Caco-2 (cell line): ENCODE data around the gene TNFRSF17. TPM values are rescaled to one million over a fixed set of nuclear protein-coding genes. Genes with fewer than 3 reads are reported as not detected.

Source experiments
- BruUV-seq: library from RNA; stranded (reverse); fragments of 400-500 nt; replicated peaks from 2 replicates; lab custom pipeline; 2021; lab: Mats Ljungman, UMichigan
- CTCF ChIA-PET: fragments of 300-600 bp; sonication (Branson Sonifier 250); formaldehyde crosslinking; loops from one replicate; lab custom pipeline; 2022; ENCODE audit warnings: antibody characterized with exemption; lab: Charles Lee
- POLR2A ChIA-PET: fragments of 300-600 bp; sonication (Branson Sonifier 250); formaldehyde crosslinking; loops from one replicate; lab custom pipeline; 2022; ENCODE audit warnings: antibody characterized with exemption; lab: Charles Lee
- DNase-seq, 2 experiments: peaks; one replicate each; pipeline versions ENCODE4 v3.0.0 to v3.0.0-alpha.2; 2020 to 2022
- H3K27me3 ChIP-seq: replicated peaks from 2 replicates; pipeline ENCODE4 v1.6.0; 2011; ENCODE audit warnings: low read length; ENCODE audit not compliant: control insufficient read depth, insufficient read depth
- H3K36me3 ChIP-seq: 2 replicates; pipeline ENCODE4 v1.5.1; 2011; ENCODE audit warnings: low read length; ENCODE audit not compliant: control insufficient read depth, insufficient read depth
- H3K4me1 ChIP-seq: fragments of 250-450 bp; sonication (Bioruptor Pico); 2 replicates; pipeline ENCODE4 v1.5.1; 2020; ENCODE audit warnings: mild to moderate bottlenecking
- H3K4me3 ChIP-seq: 2 replicates; pipeline ENCODE4 v1.5.1; 2011; ENCODE audit warnings: low read depth, mild to moderate bottlenecking, control low read depth, low read length
- H3K9me3 ChIP-seq: fragments of 250-450 bp; sonication (Bioruptor Pico); 2 replicates; pipeline ENCODE4 v1.5.1; 2020; ENCODE audit warnings: mild to moderate bottlenecking, moderate library complexity
- H3K27ac Mint-ChIP-seq: one replicate; pipeline ENCODE4 v1.8.0; 2022; ENCODE audit warnings: mixed read lengths; ENCODE audit not compliant: unreplicated experiment
- H3K27me3 Mint-ChIP-seq: one replicate; pipeline ENCODE4 v1.8.0; 2022; ENCODE audit warnings: mixed read lengths; ENCODE audit not compliant: insufficient read depth, unreplicated experiment
- H3K36me3 Mint-ChIP-seq: one replicate; pipeline ENCODE4 v1.8.0; 2022; ENCODE audit warnings: mild to moderate bottlenecking, mixed read lengths; ENCODE audit not compliant: insufficient read depth, unreplicated experiment
- H3K4me1 Mint-ChIP-seq: one replicate; pipeline ENCODE4 v1.8.0; 2022; ENCODE audit warnings: low read depth, mixed read lengths; ENCODE audit not compliant: unreplicated experiment
- H3K4me3 Mint-ChIP-seq: one replicate; pipeline ENCODE4 v1.8.0; 2022; ENCODE audit warnings: mild to moderate bottlenecking, moderate library complexity, mixed read lengths; ENCODE audit not compliant: unreplicated experiment
- H3K9me3 Mint-ChIP-seq: one replicate; pipeline ENCODE4 v1.8.0; 2022; ENCODE audit warnings: mixed read lengths; ENCODE audit not compliant: unreplicated experiment
- CTCF ChIP-seq, 2 experiments: fragments of 200-600 bp in 1 of 2; IDR thresholded peaks; 1 replicate in 1 of 2; 2 replicates in 1 of 2; pipeline versions ENCODE4 v1.5.1 to v1.8.0; 2011 to 2022; ENCODE audit warnings: antibody characterized with exemption in 1 of 2, control low read depth in 1 of 2, inconsistent platforms in 1 of 2, low read depth in 1 of 2, low read length in 1 of 2, mild to moderate bottlenecking in 1 of 2, moderate library complexity in 1 of 2; ENCODE audit not compliant: insufficient read depth in 1 of 2, severe bottlenecking in 1 of 2, unreplicated experiment in 1 of 2
- intact Hi-C: fragments of 100-400 bp; cut with micrococcal nuclease; formaldehyde crosslinking; loops from one replicate; pipeline ENCODE4 v1.10.0; 2022; ENCODE audit not compliant: unreplicated experiment
- total RNA-seq: library from RNA; stranded (reverse); gene quantifications from 2 replicates; pipeline ENCODE4 v1.2.3, GENCODE V29; 2022

TNFRSF17 gene
- total RNA-seq, 1 experiment from 2014 or later, result not detected

GRCh38 chr16:12017558-12017957 is 52.5 kb downstream of the TNFRSF17 start:
- Mint-ChIP-seq H3K36me3 (no peaks in the 10 kb centered on the region), H3K4me3 (no peak overlapping the region), H3K27ac (no peak overlapping the region), H3K4me1 (no peaks in the 10 kb centered on the region), H3K9me3 (no peaks in the 10 kb centered on the region), H3K27me3 (no peaks in the 10 kb centered on the region)
- H3K9me3 ChIP-seq, result no peaks in the 10 kb centered on the region
- no peaks in the 10 kb centered on the region for H3K4me1 ChIP-seq
- no TSS peak for BruUV-seq
- POLR2A ChIA-PET, result no interaction called here
- no peak for TF ChIP-seq CTCF (IDR thresholded peaks at IDR 0.05; ENCODE audit: insufficient read depth in 1 of 2, low read depth in 1 of 2, low read length in 1 of 2, severe bottlenecking in 1 of 2, unreplicated experiment in 1 of 2)
- no peak for DNase-seq
- intact Hi-C loops, result no loop called here
- H3K36me3 ChIP-seq, result no peaks in the 10 kb centered on the region
- H3K27me3 ChIP-seq, result no peaks in the 10 kb centered on the region
- no peak overlapping the region for H3K4me3 ChIP-seq
- CTCF ChIA-PET, result no interaction called here

Other genes starting within 250 kb of the TNFRSF17 start
- gene TXNDC11, start 222.4 kb upstream of the TNFRSF17 start, total RNA-seq, result 23.5 and 24.3 TPM in 2 replicates
- 42.0 TPM in 2 replicates for gene ZC3H7A, start 168.0 kb upstream of the TNFRSF17 start, total RNA-seq
- gene RSL1D1, start 113.7 kb upstream of the TNFRSF17 start, total RNA-seq, result 216 and 227 TPM in 2 replicates
- gene GSPT1, start 49.3 kb upstream of the TNFRSF17 start, total RNA-seq, result 136 and 141 TPM in 2 replicates
- 6.8 and 13.0 TPM in 2 replicates for gene NPIPB2, start 23.2 kb upstream of the TNFRSF17 start, total RNA-seq
- 8.7 and 9.3 TPM in 2 replicates for gene SNX29, start 11.5 kb downstream of the TNFRSF17 start, total RNA-seq